Cardiac muscle cell (in vitro differentiated cells and primary cell): ENCODE results near the gene SPDYE17. TPM values are rescaled to one million over a fixed set of nuclear protein-coding genes. Genes with fewer than 3 reads are reported as not detected.
"Not testable (repeated sequence)": the region's sequence is repeated elsewhere in the genome, so short reads cannot be mapped to it uniquely, and the experiment has no call there.

Experiments used
- DNase-seq, 2 donors: peaks; one replicate each; pipeline versions ENCODE4 v3.0.0 to v3.0.0-alpha.2; 2010 to 2017; ENCODE audit warnings: low read depth in 1 of 2, low spot score in 1 of 2
- H3K27ac ChIP-seq: fragments of 200-600 bp; sonication (generic); 2 replicates; pipeline ENCODE4 v1.5.1; 2016
- H3K27me3 ChIP-seq: fragments of 200-600 bp; sonication (generic); 2 replicates; pipeline ENCODE4 v1.6.0; 2016; ENCODE audit warnings: control low read depth
- H3K36me3 ChIP-seq: fragments of 200-600 bp; sonication (generic); 2 replicates; pipeline ENCODE4 v1.5.1; 2016; ENCODE audit warnings: control low read depth
- H3K4me1 ChIP-seq: fragments of 200-600 bp; sonication (generic); 2 replicates; pipeline ENCODE4 v1.8.1; 2017; ENCODE audit warnings: low read depth, mild to moderate bottlenecking, mixed run types
- H3K4me3 ChIP-seq: fragments of 200-600 bp; sonication (generic); 2 replicates; pipeline ENCODE4 v1.5.1; 2016; ENCODE audit warnings: mild to moderate bottlenecking
- H3K9me3 ChIP-seq: fragments of 200-600 bp; sonication (generic); 2 replicates; pipeline ENCODE4 v1.5.1; 2017; ENCODE audit warnings: low read depth, mild to moderate bottlenecking, control low read depth
- polyA plus RNA-seq: library from polyadenylated mRNA; unstranded; fragments of >200 nt; fragmentation: Nextera tagmentation; extraction: Ambion mirVana; gene quantifications from 2 replicates; pipeline ENCODE4 v1.2.1, GENCODE V29; 2016
- total RNA-seq: library from RNA; depleted of rRNA; stranded (reverse); fragments of >200 nt; gene quantifications from 2 replicates; pipeline ENCODE4 v1.2.3, GENCODE V29; 2016
- TF ChIP-seq, protein P1 (sequence below): IDR thresholded peaks from 2 replicates; pipeline ENCODE4 v1.5.1; 2012; ENCODE audit warnings: low read depth, mild to moderate bottlenecking, low read length

The SPDYE17 gene
- total and polyA plus RNA-seq, 2 experiments from 2014 or later, result not detected

DNA sequence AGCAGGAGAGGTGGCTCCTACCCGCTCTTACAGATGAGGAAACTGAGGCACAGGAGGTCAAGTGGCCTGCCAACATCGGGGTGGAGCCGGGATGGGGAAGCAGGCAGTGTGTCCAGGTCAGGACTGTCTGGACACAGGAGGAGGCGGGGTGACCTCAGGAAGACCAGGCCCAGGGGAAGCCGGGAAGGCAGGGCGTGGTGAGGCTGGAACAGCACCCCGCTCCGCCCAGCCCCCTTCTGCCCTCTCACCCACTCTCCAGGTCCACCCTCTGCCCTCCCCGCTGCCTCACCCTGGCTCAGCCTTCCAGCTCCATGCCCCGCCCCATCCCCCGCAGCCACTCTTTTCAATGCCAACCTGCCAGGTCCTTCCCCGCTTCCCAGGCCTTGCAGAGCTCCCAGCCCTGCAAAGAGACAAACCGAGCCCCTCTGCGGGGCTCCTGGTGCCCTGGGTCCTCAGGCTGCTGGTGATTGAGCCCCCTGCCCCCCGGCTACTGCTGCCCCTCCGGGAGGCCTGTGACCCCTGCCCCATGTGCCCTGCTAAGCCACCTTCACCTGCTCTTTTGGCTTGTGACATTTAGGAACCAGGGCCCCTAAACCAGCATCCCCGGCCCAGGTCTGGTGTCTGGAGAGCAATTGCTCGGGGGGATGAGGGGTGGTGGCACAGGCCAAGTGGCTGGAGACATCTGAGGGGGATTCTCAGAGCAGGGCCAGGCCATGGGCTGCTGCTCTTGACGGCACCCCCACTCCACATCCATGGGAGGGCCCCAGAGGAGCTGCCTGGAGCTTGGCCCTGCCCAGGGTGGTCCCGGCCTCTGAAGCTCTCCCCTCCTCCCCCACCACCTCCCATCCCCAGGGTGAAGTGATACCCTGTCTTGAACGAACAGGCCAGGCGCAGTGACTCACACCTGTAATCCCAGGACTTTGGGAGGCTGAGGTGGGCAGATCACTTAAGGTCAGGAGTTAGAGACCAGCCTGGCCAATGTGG lies 25.7 kb downstream of the SPDYE17 start:
- DNase-seq, H3K27ac ChIP-seq, H3K36me3 ChIP-seq, H3K4me1 ChIP-seq, H3K4me3 ChIP-seq, H3K27me3 ChIP-seq, H3K9me3 ChIP-seq: not testable (repeated sequence)

DNA sequence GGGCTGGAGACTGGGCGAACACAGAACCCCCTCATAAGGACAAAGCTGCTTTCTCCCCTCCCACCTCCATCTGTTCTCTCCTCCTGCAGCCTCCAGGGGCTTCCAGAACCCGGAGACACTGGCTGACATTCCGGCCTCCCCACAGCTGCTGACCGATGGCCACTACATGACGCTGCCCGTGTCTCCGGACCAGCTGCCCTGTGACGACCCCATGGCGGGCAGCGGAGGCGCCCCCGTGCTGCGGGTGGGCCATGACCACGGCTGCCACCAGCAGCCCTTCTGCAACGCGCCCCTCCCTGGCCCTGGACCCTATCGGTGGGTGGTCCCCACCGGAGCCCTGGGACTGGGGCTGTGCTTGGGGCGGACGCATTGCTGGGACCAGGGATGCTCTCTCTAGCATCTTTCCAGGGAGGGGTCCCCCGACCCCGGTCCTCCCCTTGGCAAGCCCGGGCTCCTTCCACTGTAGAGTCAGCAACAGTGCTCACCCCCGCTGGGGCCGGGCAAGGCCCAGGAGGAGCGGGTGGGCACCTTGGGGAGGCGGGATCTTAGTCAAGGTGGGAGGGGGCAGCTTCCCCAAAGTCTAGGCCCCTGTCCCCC lies 26.6 kb downstream of the SPDYE17 start:
- not testable (repeated sequence) for H3K4me3 ChIP-seq, H3K27ac ChIP-seq, H3K36me3 ChIP-seq, DNase-seq, H3K9me3 ChIP-seq, H3K4me1 ChIP-seq, H3K27me3 ChIP-seq

DNA sequence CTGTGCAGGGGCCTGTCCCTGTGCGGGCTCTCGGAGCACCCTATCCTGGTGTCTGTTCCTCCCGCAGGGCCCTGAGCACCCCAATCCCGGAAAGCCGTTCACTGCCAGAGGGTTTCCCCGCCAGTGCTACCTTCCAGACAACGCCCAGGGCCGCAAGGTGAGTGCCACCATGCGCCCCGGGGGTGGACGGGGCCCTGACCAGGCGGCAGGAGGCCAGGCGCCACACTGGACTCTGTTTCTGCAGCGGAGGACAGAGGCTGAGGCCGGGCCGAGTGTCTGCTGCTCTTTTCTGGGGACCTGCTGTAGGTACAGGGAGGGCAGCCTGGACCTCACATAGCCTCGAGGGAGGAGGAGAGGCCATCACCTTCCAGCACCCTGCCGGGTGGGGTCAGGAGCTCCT lies 28.0 kb downstream of the SPDYE17 start:
- not testable (repeated sequence) for H3K4me3 ChIP-seq, H3K27me3 ChIP-seq, H3K36me3 ChIP-seq, H3K9me3 ChIP-seq, H3K27ac ChIP-seq, H3K4me1 ChIP-seq, DNase-seq

DNA sequence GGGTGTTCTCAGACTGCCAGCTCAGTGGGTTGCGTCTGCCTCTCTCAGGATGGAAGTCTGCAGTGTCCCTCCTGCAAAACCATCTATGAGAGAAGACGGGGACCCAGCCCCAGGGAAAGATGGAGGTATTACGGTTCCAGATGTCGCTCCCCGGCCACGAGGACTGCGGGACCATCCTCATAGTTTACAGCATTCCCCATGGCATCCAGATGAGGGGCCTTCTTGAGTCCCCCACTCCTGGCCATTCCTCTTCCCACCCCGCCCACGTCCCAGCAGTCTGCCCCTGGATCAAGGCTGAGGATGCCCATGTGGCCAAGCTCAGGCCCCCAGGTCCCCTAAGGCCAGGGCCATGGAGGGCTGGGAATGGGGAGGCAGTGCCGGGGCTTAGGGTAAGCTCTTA lies 28.9 kb downstream of the SPDYE17 start:
- H3K36me3 ChIP-seq, H3K27ac ChIP-seq, H3K27me3 ChIP-seq, DNase-seq, H3K9me3 ChIP-seq, H3K4me1 ChIP-seq, H3K4me3 ChIP-seq: not testable (repeated sequence)

DNA sequence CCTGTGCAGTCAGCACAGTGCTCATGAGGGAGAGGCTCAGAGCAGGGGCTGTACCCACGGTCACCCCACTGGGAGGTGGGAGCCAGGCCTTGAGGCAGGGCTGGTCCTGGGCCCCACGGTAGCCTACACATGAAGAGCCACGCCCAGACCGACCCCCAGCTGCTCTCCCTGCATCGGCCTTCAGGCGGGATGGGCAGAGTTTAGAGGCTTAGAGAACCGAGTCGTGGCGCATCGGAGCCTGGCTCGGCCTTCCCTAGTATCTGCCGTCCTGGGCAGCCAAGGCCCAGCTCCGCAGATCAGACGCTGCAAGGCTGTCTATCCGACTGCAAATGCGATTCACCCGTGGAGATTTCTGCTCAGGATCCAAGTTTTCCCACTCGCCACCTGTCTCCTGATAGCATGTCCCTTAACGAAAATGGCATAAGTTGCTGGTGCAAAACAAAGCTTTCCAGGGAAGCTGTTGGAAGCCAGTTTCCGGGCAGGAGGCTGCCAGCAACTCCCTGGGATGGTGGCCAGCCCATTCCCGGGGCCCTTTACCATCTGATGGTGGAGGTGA lies 29.4 kb downstream of the SPDYE17 start:
- H3K36me3 ChIP-seq, H3K27ac ChIP-seq, DNase-seq, H3K27me3 ChIP-seq, H3K4me1 ChIP-seq, H3K9me3 ChIP-seq, H3K4me3 ChIP-seq: not testable (repeated sequence)

DNA sequence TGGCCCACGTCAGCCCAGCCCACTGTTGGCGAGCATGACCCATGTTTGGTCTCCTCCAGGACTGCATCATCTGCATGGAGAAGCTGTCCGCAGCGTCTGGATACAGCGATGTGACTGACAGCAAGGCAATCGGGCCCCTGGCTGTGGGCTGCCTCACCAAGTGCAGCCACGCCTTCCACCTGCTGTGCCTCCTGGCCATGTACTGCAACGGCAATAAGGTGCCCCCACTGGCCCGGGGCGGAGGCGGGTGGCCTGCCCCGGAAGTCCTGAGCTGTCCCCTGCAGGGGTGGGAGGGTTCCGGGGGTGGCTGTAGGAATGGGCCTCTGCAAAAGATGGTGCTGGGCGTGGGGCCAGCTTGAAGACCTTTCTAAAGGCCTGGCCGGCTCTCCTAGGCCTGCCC lies 30.1 kb downstream of the SPDYE17 start:
- DNase-seq, H3K36me3 ChIP-seq, H3K27me3 ChIP-seq, H3K27ac ChIP-seq, H3K4me1 ChIP-seq, H3K9me3 ChIP-seq, H3K4me3 ChIP-seq: not testable (repeated sequence)

DNA sequence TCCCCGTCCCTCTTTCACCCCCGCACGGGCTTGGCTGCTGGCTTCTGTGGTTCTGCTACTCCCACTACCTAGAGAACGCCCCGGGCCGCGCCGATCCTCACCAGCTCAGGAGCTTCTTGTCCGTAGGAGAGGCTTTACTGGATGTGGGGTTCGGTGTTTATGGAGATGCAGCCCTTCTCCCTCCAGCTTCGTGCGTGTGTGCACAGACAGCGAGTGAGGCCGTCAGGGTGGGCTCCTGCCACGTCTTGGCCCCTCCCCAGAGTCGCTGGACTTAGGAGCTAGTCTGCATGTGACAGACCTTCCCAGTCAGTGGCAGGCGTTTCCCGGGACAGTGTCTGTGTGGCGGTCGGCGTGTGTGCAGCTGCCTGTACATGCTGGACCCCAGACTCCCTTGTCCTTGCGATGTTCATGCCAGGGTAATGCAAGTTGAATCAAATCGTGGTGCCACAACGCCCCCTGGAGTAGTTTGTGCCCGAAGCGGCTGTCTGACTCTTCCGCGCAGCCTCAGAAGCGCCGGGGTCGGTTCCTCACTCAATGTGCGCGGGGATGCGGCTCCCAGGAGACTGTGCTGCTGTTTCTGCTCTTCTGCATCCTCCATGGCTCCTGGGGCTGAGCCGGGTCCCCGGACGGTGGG lies 32.6 kb downstream of the SPDYE17 start:
- not testable (repeated sequence) for DNase-seq, H3K9me3 ChIP-seq, H3K4me1 ChIP-seq, H3K27ac ChIP-seq, H3K4me3 ChIP-seq, H3K27me3 ChIP-seq, H3K36me3 ChIP-seq

DNA sequence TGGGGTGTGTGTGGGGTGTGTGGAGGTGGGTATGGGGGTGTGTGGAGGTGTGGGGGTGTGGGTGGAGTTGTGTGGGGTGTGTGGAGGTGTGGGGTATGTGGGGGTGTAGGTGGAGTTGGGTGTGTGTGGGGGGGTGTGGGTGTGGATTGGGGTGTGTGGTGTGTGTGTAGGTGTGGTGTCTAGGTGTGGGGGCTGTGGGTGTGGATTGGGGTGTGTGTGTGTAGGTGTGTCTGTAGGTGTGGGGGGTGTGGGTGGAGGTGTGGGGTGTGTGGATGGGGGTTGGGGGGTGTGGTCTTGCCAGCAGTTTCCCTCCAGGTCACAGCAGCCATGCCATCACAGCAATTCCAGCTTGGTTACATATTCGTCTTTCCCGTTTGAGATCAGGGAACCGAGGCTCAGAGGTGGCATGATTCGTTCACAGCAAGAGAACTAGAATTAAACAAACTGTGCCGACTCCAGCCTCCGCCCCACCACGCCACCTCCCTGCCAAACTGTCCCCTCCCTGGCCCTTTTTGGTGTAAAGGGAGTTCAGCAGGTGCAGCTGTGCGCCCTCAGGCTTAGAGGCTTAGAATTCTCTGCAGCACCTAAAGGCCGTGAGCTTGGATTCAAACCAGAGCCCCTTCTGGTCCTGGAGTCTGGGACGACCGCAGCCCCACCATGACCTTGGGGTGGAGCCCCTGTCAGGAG lies 33.3 kb downstream of the SPDYE17 start:
- H3K9me3 ChIP-seq, H3K27me3 ChIP-seq, H3K4me3 ChIP-seq, H3K27ac ChIP-seq, DNase-seq, H3K4me1 ChIP-seq, H3K36me3 ChIP-seq: not testable (repeated sequence)

DNA sequence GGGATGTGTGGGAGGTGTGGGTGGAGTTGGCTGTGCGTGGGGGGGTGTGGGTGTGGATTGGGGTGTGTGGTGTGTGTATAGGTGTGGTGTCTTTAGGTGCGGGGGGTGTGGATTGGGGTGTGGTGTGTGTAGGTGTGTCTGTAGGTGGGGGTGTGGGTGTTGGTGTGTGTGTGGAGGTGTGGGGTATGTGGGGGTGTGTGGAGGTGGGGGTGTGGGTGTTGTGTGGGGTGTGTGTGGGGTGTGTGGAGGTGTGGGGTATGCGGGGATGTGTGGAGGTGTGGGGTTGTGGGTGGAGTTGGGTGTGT lies 33.9 kb downstream of the SPDYE17 start:
- Histone ChIP-seq H3K27ac (no peak overlapping the region), H3K27me3 (no peaks in the 10 kb centered on the region), H3K4me1 (no peaks in the 10 kb centered on the region), H3K36me3 (no peaks in the 10 kb centered on the region), H3K4me3 (no peak overlapping the region), H3K9me3 (no peaks in the 10 kb centered on the region)
- DNase-seq, result no peak
- TF ChIP-seq, protein P1, sequence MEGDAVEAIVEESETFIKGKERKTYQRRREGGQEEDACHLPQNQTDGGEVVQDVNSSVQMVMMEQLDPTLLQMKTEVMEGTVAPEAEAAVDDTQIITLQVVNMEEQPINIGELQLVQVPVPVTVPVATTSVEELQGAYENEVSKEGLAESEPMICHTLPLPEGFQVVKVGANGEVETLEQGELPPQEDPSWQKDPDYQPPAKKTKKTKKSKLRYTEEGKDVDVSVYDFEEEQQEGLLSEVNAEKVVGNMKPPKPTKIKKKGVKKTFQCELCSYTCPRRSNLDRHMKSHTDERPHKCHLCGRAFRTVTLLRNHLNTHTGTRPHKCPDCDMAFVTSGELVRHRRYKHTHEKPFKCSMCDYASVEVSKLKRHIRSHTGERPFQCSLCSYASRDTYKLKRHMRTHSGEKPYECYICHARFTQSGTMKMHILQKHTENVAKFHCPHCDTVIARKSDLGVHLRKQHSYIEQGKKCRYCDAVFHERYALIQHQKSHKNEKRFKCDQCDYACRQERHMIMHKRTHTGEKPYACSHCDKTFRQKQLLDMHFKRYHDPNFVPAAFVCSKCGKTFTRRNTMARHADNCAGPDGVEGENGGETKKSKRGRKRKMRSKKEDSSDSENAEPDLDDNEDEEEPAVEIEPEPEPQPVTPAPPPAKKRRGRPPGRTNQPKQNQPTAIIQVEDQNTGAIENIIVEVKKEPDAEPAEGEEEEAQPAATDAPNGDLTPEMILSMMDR, result no peak
